Measurements from ENCODE around the gene CCL5. TPM values are rescaled to one million over a fixed set of nuclear protein-coding genes. Genes with fewer than 3 reads are reported as not detected.

CCL5 gene
- polyA plus RNA-seq, 1 of the 3 experiments (the other 2 are of a cell fraction): 0.23 TPM

- H3K9me2 ChIP-seq: no peaks in the 10 kb centered on the region
These were observed 34.2 kb upstream of the CCL5 start for GRCh38 chr17:35914354-35914753.

GRCh38 chr17:35913609-35914008, 33.4 kb upstream of the CCL5 start:
- ChIA-PET POLR2A (no interaction called here), CTCF (interaction anchor here (0.9 kb wide), 1 partner anchor 64 kb away, joined by 3 read pairs; no protein-coding TSS in a partner anchor)
- Histone ChIP-seq H3K4me1 (ENCODE audit: control insufficient read depth in 1 of 2, insufficient read depth in 2 of 2, low read depth in 1 of 2, low read length in 1 of 2) (no peaks in the 10 kb centered on the region), H3K27me3 (ENCODE audit: insufficient read depth) (no peaks in the 10 kb centered on the region), H3K9me2 (no peaks in the 10 kb centered on the region), H3K4me3 (ENCODE audit: low read depth in 2 of 2, low read length in 1 of 2) (no peak overlapping the region), H3K79me2 (ENCODE audit: insufficient read depth) (no peaks in the 10 kb centered on the region), H4K20me1 (ENCODE audit: insufficient read depth) (no peaks in the 10 kb centered on the region), H3K36me3 (replicated peaks in 1 of 2; ENCODE audit: control insufficient read depth in 1 of 2, insufficient read depth in 2 of 2, low read length in 1 of 2) (no peaks in the 10 kb centered on the region), H3K4me2 (no peak overlapping the region), H3K27ac (ENCODE audit: low read depth in 2 of 2, low read length in 1 of 2) (no peak overlapping the region), H2AFZ (ENCODE audit: low read depth) (no peak overlapping the region), H3K9ac (no peak overlapping the region), H3K9me3 (no peaks in the 10 kb centered on the region), H3F3A (replicated peaks; ENCODE audit: insufficient read depth) (no peaks in the 10 kb centered on the region)
- WGBS (ENCODE audit: low lambda C conversion rate): 36% methylated on average over 4 of the region's 4 CpGs
- DNase-seq: no peak
- no peak for TF ChIP-seq SMC3 (IDR thresholded peaks at IDR 0.05; ENCODE audit: low read depth, low read length)
- TF ChIP-seq, protein P1, sequence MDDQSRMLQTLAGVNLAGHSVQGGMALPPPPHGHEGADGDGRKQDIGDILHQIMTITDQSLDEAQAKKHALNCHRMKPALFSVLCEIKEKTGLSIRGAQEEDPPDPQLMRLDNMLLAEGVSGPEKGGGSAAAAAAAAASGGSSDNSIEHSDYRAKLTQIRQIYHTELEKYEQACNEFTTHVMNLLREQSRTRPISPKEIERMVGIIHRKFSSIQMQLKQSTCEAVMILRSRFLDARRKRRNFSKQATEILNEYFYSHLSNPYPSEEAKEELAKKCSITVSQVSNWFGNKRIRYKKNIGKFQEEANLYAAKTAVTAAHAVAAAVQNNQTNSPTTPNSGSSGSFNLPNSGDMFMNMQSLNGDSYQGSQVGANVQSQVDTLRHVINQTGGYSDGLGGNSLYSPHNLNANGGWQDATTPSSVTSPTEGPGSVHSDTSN (IDR thresholded peaks at IDR 0.05): no peak
- no peak for TF ChIP-seq NRF1 (IDR thresholded peaks at IDR 0.05; ENCODE audit: low read depth, low read length)
- no peak for TF ChIP-seq MXI1 (IDR thresholded peaks at IDR 0.05; ENCODE audit: low read depth, low read length)
- no peak for TF ChIP-seq USF2 (IDR thresholded peaks at IDR 0.05; ENCODE audit: borderline replicate concordance, low read depth, low read length)
- TF ChIP-seq ELF1 (IDR thresholded peaks at IDR 0.05): no peak
- TF ChIP-seq, protein P2, sequence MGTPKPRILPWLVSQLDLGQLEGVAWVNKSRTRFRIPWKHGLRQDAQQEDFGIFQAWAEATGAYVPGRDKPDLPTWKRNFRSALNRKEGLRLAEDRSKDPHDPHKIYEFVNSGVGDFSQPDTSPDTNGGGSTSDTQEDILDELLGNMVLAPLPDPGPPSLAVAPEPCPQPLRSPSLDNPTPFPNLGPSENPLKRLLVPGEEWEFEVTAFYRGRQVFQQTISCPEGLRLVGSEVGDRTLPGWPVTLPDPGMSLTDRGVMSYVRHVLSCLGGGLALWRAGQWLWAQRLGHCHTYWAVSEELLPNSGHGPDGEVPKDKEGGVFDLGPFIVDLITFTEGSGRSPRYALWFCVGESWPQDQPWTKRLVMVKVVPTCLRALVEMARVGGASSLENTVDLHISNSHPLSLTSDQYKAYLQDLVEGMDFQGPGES (IDR thresholded peaks at IDR 0.05; ENCODE audit: low read depth, low read length): no peak
- no peak for TF ChIP-seq GATA2 (CRISPR knock-in tag; IDR thresholded peaks at IDR 0.05)
- TF ChIP-seq REST (IDR thresholded peaks at IDR 0.05; ENCODE audit: low read depth, low read length): no peak
- TF ChIP-seq TEAD4 (IDR thresholded peaks at IDR 0.05; ENCODE audit: borderline replicate concordance, insufficient read depth): no peak
- TF ChIP-seq RCOR1 (IDR thresholded peaks at IDR 0.05; ENCODE audit: low read length): no peak
- no peak for TF ChIP-seq NFIC (IDR thresholded peaks at IDR 0.05; ENCODE audit: borderline replicate concordance)
- TF ChIP-seq TAF1 (IDR thresholded peaks at IDR 0.05; ENCODE audit: borderline replicate concordance, low read depth, low read length): no peak
- TF ChIP-seq FOSL2 (IDR thresholded peaks at IDR 0.05; ENCODE audit: borderline replicate concordance, low read depth): no peak

More at GRCh38 chr17:35914354-35914753, 34.2 kb upstream of the CCL5 start:
- no peak overlapping the region for H2AFZ ChIP-seq (ENCODE audit: low read depth)
- CTCF ChIA-PET: no interaction called here
- H3K4me2 ChIP-seq: no peak overlapping the region
- H4K20me1 ChIP-seq (ENCODE audit: insufficient read depth): no peaks in the 10 kb centered on the region
- 0% methylated on average over 1 of the region's 1 CpG for WGBS (ENCODE audit: low lambda C conversion rate)
- POLR2A ChIA-PET: no interaction called here
- H3K4me1 ChIP-seq (ENCODE audit: control insufficient read depth in 1 of 2, insufficient read depth in 2 of 2, low read depth in 1 of 2, low read length in 1 of 2): no peaks in the 10 kb centered on the region
- H3K4me3 ChIP-seq (ENCODE audit: low read depth in 2 of 2, low read length in 1 of 2): no peak overlapping the region
- no peaks in the 10 kb centered on the region for H3F3A ChIP-seq (replicated peaks; ENCODE audit: insufficient read depth)
- H3K36me3 ChIP-seq (replicated peaks in 1 of 2; ENCODE audit: control insufficient read depth in 1 of 2, insufficient read depth in 2 of 2, low read length in 1 of 2): no peaks in the 10 kb centered on the region
- no peak overlapping the region for H3K9ac ChIP-seq
- DNase-seq: no peak
- no peaks in the 10 kb centered on the region for H3K27me3 ChIP-seq (ENCODE audit: insufficient read depth)
- TF ChIP-seq MXI1 (IDR thresholded peaks at IDR 0.05; ENCODE audit: low read depth, low read length) (no peak), FOXJ3 (CRISPR knock-in tag; IDR thresholded peaks at IDR 0.05) (no peak), TCF12 (IDR thresholded peaks at IDR 0.05) (no peak), SMC3 (IDR thresholded peaks at IDR 0.05; ENCODE audit: low read depth, low read length) (no peak)
- no peaks in the 10 kb centered on the region for H3K79me2 ChIP-seq (ENCODE audit: insufficient read depth)
- H3K27ac ChIP-seq (ENCODE audit: low read depth in 2 of 2, low read length in 1 of 2): no peak overlapping the region
- no peaks in the 10 kb centered on the region for H3K9me3 ChIP-seq

All from SK-N-SH (cell line).